Measurements from ENCODE around the gene GORAB.

- TF ChIP-seq POLR2A (IDR thresholded peaks at IDR 0.05), result no peak
- no peak for TF ChIP-seq CTCF (IDR thresholded peaks at IDR 0.05)
- TF ChIP-seq EP300 (IDR thresholded peaks at IDR 0.05), result no peak
- no peak for TF ChIP-seq POLR2AphosphoS5 (IDR thresholded peaks at IDR 0.05)
Measured at GRCh38 chr1:170510163-170510562, 21.8 kb upstream of the GORAB start.
